Prostate gland (tissue), 2 donors: ENCODE data around the gene AP1S1.

Experiments
- CTCF ChIP-seq, 4 experiments: fragments of 200-600 bp in 2 of 4; fragments of 450-650 bp in 2 of 4; sonication (generic) in 2 of 4; IDR thresholded peaks; 1 replicate in 3 of 4; 2 replicates in 1 of 4; pipeline ENCODE4 v1.5.1; 2016 to 2019; ENCODE audit warnings: antibody characterized with exemption in 4 of 4, mild to moderate bottlenecking in 2 of 4, moderate library complexity in 2 of 4
- POLR2A ChIP-seq: fragments of 450-650 bp; IDR thresholded peaks from one replicate; pipeline ENCODE4 v1.6.1; 2016; ENCODE audit warnings: antibody characterized with exemption, mild to moderate bottlenecking
- POLR2AphosphoS5 ChIP-seq: sonication (generic); formaldehyde crosslinking; IDR thresholded peaks from one replicate; pipeline ENCODE4 v1.6.1; 2017; ENCODE audit warnings: antibody characterized with exemption

GRCh38 chr7:101200504-101200861 is 46.2 kb downstream of the AP1S1 start:
- TF ChIP-seq CTCF (IDR thresholded peaks at IDR 0.05) (no peak), POLR2AphosphoS5 (no peak), POLR2A (no peak)
